Common myeloid progenitor, CD34-positive (primary cell): Measurements from ENCODE around the gene LHFPL6.

ENCODE experiments used
- CTCF ChIA-PET: fragments of 350-600 bp; sonication (Branson Sonifier 250); formaldehyde crosslinking; loops from one replicate; lab custom pipeline; 2021; ENCODE audit warnings: antibody characterized with exemption; lab: Charles Lee
- POLR2A ChIA-PET: fragments of 350-600 bp; sonication (Branson Sonifier 250); formaldehyde crosslinking; loops from one replicate; lab custom pipeline; 2021; ENCODE audit warnings: antibody characterized with exemption; lab: Charles Lee
- DNase-seq, 3 donors: peaks; one replicate each; pipeline versions ENCODE4 v3.0.0 to v3.0.0-alpha.2; 2013
- H3K27ac ChIP-seq, 2 experiments: 1 replicate in 1 of 2; 2 replicates in 1 of 2; pipeline ENCODE4 v1.7.0; 2013; ENCODE audit warnings: inconsistent platforms in 2 of 2, low read length in 2 of 2, mild to moderate bottlenecking in 2 of 2, low read depth in 1 of 2, moderate library complexity in 1 of 2; ENCODE audit not compliant: severe bottlenecking in 2 of 2, insufficient read depth in 1 of 2, poor library complexity in 1 of 2
- H3K27me3 ChIP-seq, 5 experiments: replicated peaks in 2 of 5; 1 replicate in 3 of 5; 2 replicates in 2 of 5; pipeline versions ENCODE4 v1.6.1 to v1.7.0; 2013; ENCODE audit warnings: low read length in 4 of 5, mild to moderate bottlenecking in 2 of 5, moderate library complexity in 2 of 5, inconsistent platforms in 1 of 5; ENCODE audit not compliant: insufficient read depth in 5 of 5, control insufficient read depth in 4 of 5
- H3K36me3 ChIP-seq, 4 experiments: 1 replicate in 2 of 4; 2 replicates in 2 of 4; pipeline versions ENCODE4 v1.6.1 to v1.7.0; 2013; ENCODE audit warnings: low read length in 3 of 4, control low read depth in 1 of 4, mild to moderate bottlenecking in 1 of 4; ENCODE audit not compliant: control insufficient read depth in 4 of 4, insufficient read depth in 4 of 4
- H3K4me1 ChIP-seq, 4 experiments: 1 replicate in 3 of 4; 2 replicates in 1 of 4; pipeline versions ENCODE4 v1.6.1 to v1.7.1; 2013; ENCODE audit warnings: low read length in 3 of 4, mild to moderate bottlenecking in 3 of 4, control low read depth in 1 of 4, inconsistent platforms in 1 of 4, moderate library complexity in 1 of 4; ENCODE audit not compliant: control insufficient read depth in 4 of 4, insufficient read depth in 4 of 4; ENCODE audit errors: control extremely low read depth in 1 of 4
- H3K4me3 ChIP-seq, 7 experiments: 1 replicate in 4 of 7; 2 replicates in 3 of 7; pipeline versions ENCODE4 v1.5.1 to v1.7.0; 2013; ENCODE audit warnings: mild to moderate bottlenecking in 7 of 7, low read length in 6 of 7, moderate library complexity in 6 of 7, inconsistent platforms in 2 of 7, low read depth in 2 of 7, control low read depth in 1 of 7; ENCODE audit not compliant: insufficient read depth in 4 of 7, control insufficient read depth in 1 of 7; ENCODE audit errors: extremely low read depth in 1 of 7
- H3K9me3 ChIP-seq, 5 experiments: 1 replicate in 4 of 5; 2 replicates in 1 of 5; pipeline versions ENCODE4 v1.6.1 to v1.7.1; 2013; ENCODE audit warnings: low read length in 4 of 5, mild to moderate bottlenecking in 2 of 5, inconsistent platforms in 1 of 5, low read depth in 1 of 5, moderate library complexity in 1 of 5; ENCODE audit not compliant: control insufficient read depth in 4 of 5, insufficient read depth in 2 of 5; ENCODE audit errors: control extremely low read depth in 1 of 5
- WGBS: methylation state at CpG from one replicate; pipeline ENCODE4 v1.1.5; 2013; ENCODE audit not compliant: insufficient coverage; 5-methylcytosine and 5-hydroxymethylcytosine counted together

Gene LHFPL6

GRCh38 chr13:39370554-39370953, 232.4 kb downstream of the LHFPL6 start:
- Histone ChIP-seq H3K27ac (no peak overlapping the region), H3K4me1 (no peaks in the 10 kb centered on the region), H3K9me3 (no peaks in the 10 kb centered on the region), H3K4me3 (no peak overlapping the region), H3K36me3 (no peaks in the 10 kb centered on the region), H3K27me3 (peaks cover 0 to 2% (median 0%) of the 10 kb centered on the region in 5 experiments)
- no peak for DNase-seq
- ChIA-PET CTCF (interaction anchor here (0.7 kb wide), 1 partner anchor 20 kb away, joined by 3 read pairs; no protein-coding TSS in a partner anchor), POLR2A (no interaction called here)
- WGBS = 98% methylated on average over 4 of the region's 4 CpGs

GRCh38 chr13:39370048-39370447, 232.9 kb downstream of the LHFPL6 start:
- Histone ChIP-seq H3K36me3 (no peaks in the 10 kb centered on the region), H3K27me3 (peaks cover 0 to 2% (median 0%) of the 10 kb centered on the region in 5 experiments), H3K9me3 (no peaks in the 10 kb centered on the region), H3K27ac (no peak overlapping the region), H3K4me3 (no peak overlapping the region), H3K4me1 (no peaks in the 10 kb centered on the region)
- ChIA-PET POLR2A (no interaction called here), CTCF (interaction anchor here (0.7 kb wide), 1 partner anchor 20 kb away, joined by 3 read pairs; no protein-coding TSS in a partner anchor)
- WGBS = 100% methylated on average over 3 of the region's 3 CpGs
- no peak for DNase-seq

GRCh38 chr13:39369161-39369890, 233.7 kb downstream of the LHFPL6 start:
- no peak for DNase-seq
- no peaks in the 10 kb centered on the region for H3K9me3 ChIP-seq
- no peak overlapping the region for H3K27ac ChIP-seq
- H3K4me3 ChIP-seq = no peak overlapping the region
- ChIA-PET CTCF (no interaction called here), POLR2A (no interaction called here)
- WGBS = no CpG with 5 or more reads among the region's 1 CpG
- H3K36me3 ChIP-seq = no peaks in the 10 kb centered on the region
- H3K27me3 ChIP-seq = peaks cover 0 to 2% (median 0%) of the 10 kb centered on the region in 5 experiments
- no peaks in the 10 kb centered on the region for H3K4me1 ChIP-seq

- H3K27me3 ChIP-seq = peaks cover 0 to 2% (median 0%) of the 10 kb centered on the region in 5 experiments
- no peak overlapping the region for H3K4me3 ChIP-seq
- H3K27ac ChIP-seq = no peak overlapping the region
- H3K4me1 ChIP-seq = no peaks in the 10 kb centered on the region
- no peaks in the 10 kb centered on the region for H3K9me3 ChIP-seq
- H3K36me3 ChIP-seq = no peaks in the 10 kb centered on the region
- ChIA-PET CTCF (no interaction called here), POLR2A (no interaction called here)
- DNase-seq = no peak
Observed at GRCh38 chr13:39365879-39366278, 237.1 kb downstream of the LHFPL6 start.

- peaks cover 0 to 2% (median 0%) of the 10 kb centered on the region in 5 experiments for H3K27me3 ChIP-seq
- H3K4me1 ChIP-seq = no peaks in the 10 kb centered on the region
- POLR2A ChIA-PET = no interaction called here
- H3K4me3 ChIP-seq = no peak overlapping the region
- DNase-seq = no peak
- H3K36me3 ChIP-seq = no peaks in the 10 kb centered on the region
- H3K9me3 ChIP-seq = no peaks in the 10 kb centered on the region
- no peak overlapping the region for H3K27ac ChIP-seq
- WGBS = 89% methylated on average over 5 of the region's 5 CpGs
- CTCF ChIA-PET = no interaction called here
Observed at GRCh38 chr13:39364947-39365468, 238.0 kb downstream of the LHFPL6 start.

- H3K27me3 ChIP-seq = peaks cover 0 to 2% (median 0%) of the 10 kb centered on the region in 5 experiments
- DNase-seq = no peak
- no peaks in the 10 kb centered on the region for H3K9me3 ChIP-seq
- ChIA-PET CTCF (no interaction called here), POLR2A (no interaction called here)
- H3K27ac ChIP-seq = no peak overlapping the region
- H3K36me3 ChIP-seq = no peaks in the 10 kb centered on the region
- no peak overlapping the region for H3K4me3 ChIP-seq
- H3K4me1 ChIP-seq = no peaks in the 10 kb centered on the region
- WGBS = 94% methylated on average over 2 of the region's 4 CpGs
Observed at GRCh38 chr13:39363382-39363772, 239.6 kb downstream of the LHFPL6 start.

DNA sequence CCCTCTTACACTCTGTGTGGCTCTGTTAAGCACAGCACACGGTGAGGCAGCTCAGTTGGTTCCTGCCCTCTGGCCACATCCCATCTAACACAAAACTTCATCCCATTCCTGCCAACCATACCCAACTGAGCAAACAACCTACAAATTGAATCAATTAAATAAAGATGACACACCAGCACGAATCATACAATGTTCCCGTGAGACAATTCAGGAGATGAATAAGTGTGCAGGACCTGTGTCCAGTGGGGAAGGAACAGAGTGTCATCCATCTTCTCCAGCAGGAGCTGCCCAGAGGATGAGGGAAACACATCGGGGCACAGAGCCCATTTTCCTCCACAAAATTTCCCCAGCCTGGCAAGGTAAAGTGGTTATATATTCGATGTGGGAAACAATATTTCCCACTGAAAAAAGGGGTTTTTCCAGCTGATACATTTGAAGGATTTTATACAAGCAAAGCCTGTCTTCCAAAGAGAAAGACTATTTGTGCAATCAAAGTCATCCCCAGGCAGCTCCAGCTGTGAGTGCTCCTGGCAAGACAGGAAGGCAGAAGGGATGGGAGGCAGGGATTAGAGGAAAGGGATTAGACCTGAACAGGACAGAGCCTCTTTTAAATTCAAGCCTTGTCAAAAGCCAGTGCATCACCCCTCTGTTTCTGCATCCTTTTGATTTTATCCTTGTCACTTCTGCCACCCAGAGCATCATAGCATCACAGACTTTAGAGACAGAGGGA, 240.2 kb downstream of the LHFPL6 start:
- Histone ChIP-seq H3K4me3 (no peak overlapping the region), H3K9me3 (no peaks in the 10 kb centered on the region), H3K36me3 (no peaks in the 10 kb centered on the region), H3K27ac (no peak overlapping the region), H3K27me3 (peaks cover 0 to 2% (median 0%) of the 10 kb centered on the region in 5 experiments), H3K4me1 (no peaks in the 10 kb centered on the region)
- 75% methylated on average over 4 of the region's 5 CpGs for WGBS
- POLR2A ChIA-PET = no interaction called here
- DNase-seq = no peak
- CTCF ChIA-PET = no interaction called here
